ENCODE data around the gene RET.

- TF ChIP-seq, protein P1, sequence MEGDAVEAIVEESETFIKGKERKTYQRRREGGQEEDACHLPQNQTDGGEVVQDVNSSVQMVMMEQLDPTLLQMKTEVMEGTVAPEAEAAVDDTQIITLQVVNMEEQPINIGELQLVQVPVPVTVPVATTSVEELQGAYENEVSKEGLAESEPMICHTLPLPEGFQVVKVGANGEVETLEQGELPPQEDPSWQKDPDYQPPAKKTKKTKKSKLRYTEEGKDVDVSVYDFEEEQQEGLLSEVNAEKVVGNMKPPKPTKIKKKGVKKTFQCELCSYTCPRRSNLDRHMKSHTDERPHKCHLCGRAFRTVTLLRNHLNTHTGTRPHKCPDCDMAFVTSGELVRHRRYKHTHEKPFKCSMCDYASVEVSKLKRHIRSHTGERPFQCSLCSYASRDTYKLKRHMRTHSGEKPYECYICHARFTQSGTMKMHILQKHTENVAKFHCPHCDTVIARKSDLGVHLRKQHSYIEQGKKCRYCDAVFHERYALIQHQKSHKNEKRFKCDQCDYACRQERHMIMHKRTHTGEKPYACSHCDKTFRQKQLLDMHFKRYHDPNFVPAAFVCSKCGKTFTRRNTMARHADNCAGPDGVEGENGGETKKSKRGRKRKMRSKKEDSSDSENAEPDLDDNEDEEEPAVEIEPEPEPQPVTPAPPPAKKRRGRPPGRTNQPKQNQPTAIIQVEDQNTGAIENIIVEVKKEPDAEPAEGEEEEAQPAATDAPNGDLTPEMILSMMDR (IDR thresholded peaks at IDR 0.05) = no peak
- no peak for TF ChIP-seq POLR2AphosphoS5 (IDR thresholded peaks at IDR 0.05)
Measured at GRCh38 chr10:43124094-43124521, 47.2 kb downstream of the RET start.
